ENCODE data around the gene OPN3.

Gene OPN3

DNA sequence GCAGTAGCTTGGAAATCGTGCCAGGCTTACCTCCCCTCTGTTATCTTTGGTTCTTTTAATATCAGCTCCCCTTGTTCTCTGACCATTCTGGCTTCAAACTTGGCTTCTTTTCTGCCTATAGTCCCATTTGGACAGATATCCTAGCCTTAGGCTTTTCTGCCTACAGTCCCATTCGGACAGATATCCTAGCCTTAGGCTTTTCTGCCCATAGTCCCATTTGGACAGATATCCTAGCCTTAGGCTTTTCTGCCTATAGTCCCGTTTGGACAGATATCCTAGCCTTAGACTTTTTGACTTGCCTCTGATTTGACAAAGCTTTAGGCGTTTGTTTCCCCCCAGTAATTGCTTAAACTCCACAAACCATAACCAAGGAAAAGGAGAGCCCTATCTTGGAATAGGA is 25.6 kb downstream of the OPN3 start:
- DNase-seq: no peak

DNA sequence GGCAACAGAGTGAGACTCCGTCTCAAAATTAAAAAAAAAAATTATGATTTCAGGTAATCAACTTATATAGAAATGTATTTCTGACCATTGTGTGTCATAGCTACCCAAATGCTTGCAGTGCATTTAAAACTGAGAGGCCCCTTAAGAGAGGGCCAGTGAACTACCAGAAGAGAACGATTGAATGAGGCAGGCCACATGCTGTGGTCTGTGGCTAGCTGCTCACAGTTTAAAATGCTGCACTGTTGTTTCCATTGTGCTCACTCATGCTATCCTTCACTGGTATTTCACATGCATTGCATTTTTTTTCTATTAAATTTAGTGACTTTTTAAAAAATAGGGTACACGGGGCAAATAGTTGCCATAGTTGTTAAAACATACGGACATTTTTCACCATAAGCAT is 26.0 kb downstream of the OPN3 start:
- no peak for DNase-seq

GRCh38 chr1:241612533-241613477 is 27.4 kb downstream of the OPN3 start:
- DNase-seq: no peak

DNA sequence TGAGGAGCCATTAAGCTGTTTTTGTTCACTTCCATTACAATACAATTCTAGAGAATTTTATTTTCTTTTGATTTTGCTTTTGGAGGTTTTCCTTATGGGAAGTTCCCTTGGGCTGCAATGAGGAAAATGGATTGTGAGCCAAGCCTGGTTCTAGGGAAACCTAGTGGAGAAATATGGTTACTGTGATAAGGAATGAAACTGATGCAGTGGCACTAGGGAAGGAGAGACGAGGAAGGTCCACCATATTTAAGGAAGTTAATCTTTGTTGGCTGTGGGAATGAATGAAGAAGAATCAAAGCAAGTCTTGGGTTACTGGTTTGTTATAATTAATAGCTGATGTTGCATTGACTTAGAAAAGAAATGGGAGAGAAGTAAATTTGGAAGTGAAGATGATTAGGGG is 28.4 kb downstream of the OPN3 start:
- no peak for DNase-seq

DNA sequence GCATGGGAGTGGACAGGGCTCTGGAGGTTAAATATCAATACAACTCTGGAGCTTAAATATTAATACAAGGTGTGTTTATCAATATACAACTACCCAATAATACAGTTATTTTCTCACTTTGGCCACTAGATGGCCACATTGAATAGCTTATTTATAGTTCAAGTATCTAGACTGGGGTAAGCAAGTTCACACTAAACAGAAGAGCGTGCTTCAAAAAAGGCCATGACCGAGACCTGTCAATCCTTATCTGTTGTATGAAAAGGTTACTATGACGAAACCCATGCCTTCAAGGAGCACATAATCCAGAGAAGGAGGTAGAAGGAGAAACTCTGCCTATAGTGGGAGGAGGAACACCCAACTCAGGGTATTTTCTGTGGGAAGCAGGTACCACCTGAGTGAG is 29.1 kb downstream of the OPN3 start:
- DNase-seq: peak; percentile 23

GRCh38 chr1:241610056-241610815 is 29.9 kb downstream of the OPN3 start:
- DNase-seq: no peak

DNA sequence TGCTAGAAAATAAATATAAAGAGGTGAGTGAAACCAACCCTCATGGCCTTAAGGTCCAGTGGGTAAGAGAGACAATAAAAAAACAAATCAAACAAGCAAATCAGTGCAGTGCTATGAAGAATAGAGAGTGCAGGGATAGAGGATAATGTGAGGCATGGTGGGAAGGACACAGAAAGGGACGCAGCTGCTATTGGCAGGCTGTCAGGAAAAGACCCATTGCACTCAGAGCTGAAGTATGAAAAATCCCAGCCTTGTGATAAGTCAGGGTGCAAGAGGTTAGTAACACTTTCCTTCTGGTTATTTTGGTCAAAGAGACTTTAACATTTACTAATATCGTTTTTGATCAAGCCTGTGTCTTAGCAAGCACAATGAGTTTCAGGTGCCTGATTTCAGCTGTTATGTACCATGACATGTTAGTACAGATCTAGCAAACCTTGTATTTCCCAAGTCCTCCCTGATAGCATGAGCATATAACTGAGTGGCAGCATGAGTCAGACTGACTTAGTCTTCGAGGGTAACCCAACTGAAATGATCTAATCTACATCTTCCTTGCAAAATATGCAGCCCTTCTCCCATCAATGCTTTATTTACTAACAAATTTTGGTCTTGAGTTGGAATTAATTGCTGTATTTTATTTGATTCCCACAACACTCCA is 31.7 kb downstream of the OPN3 start:
- no peak for DNase-seq

DNA sequence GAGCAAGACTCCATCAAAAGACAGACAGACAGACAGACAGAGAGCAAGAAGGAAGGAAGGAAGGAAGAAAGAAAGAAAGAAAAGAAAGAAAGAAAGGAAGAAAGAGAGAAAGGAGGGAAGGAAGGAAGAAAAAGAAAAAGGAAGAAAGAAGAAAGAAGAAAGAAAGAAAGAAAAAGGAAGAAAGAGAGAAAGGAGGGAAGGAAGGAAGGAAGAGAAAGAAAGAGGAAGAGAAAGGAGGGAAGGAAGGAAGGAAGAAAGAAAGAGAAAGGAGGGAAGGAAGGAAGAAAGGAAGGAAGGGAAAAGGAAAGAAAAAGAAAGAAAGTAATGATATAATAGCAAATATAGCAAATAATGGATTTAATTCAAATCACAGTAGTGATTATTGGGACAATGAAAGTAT is 32.7 kb downstream of the OPN3 start:
- no peak for DNase-seq

DNA sequence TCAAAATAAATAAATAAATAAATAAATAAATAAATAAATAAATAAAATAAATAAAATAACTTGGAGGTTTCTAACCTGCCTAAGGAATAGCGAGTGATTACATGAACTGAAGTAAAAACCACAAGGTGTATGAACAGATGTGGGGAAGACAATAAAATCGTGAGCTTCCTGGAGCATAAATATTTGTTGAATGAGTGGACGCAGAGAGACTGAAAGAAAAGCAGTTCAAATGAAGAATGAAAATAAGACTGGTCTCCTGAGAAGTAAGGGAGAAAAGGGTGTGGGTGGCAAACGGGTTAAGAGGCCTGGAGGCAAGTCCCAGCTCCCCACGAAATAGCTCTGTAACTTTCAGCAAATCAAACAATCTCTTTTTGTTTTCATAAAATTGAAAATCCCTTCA is 33.6 kb downstream of the OPN3 start:
- DNase-seq: no peak

DNA sequence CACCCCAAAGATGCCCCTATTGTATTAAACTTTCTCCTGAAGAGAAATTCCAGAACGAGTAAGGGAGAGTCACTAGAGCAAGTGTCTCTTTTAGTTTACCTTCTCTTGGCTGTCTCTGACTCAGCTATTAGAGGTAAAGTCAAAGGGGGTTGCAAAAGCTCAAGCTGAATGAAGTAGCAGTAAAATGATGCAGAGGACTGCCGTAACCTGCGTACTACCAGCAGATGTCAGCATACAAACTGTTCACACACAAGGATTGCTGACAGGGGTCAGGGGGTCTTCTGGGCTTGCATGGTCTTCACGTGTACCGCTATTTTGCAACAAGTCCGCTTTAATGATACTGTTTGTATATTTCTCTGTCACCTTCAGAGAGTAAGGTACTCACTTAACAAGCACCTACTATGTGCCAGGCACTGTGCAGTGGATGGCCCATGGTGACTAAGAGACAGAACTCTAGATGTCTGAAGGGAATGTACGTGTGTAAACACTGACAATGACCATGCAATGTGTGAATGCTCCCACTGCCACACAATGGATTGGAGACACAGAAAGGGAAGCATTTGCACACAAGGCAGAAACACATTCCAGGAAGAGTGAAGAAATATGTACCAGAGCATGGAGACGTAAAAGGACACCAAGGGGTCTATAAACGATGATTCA is 34.9 kb downstream of the OPN3 start:
- DNase-seq: no peak

GRCh38 chr1:241603731-241604245 is 36.4 kb downstream of the OPN3 start:
- DNase-seq: no peak

DNA sequence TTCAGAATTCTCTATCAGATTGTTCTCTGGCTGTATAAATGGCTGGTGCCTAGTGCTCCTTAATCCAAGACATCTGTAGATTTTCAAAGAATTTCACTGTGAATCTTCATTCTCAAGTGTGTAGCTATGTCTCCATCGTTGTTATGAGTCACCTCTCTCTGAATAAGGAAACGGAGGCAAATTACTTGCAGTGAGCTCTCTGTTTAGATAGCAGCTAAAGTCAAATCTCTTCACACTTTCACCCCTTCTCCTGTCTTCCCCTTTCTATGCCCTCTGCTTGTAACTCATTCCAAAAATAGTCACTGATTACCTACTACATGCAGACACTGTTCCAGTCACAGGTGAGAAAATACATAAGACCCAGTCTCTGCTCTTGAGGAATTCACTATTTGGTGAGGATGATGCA is 39.7 kb downstream of the OPN3 start:
- no peak for DNase-seq

- no peak for DNase-seq
These were observed 41.9 kb downstream of the OPN3 start for GRCh38 chr1:241598249-241598648.

DNA sequence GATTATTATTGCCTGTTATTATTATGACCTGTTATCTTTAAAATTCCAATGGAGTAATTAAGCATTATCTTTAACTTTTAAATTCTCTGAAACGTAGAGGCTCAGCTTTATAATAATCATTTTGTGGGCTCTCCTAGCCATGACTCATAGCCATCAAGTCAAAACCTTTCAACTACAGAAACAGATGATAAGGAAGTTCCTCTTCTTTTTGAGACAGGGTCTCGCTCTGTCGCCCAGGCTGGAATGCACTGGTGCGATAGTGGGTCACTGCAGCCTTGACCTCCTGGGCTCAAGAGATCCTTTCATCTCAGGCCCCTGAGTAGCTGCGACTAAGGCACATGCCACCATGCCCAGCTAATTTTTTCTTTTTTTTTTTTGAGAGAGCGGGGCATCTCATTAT is 43.5 kb downstream of the OPN3 start:
- DNase-seq: no peak

DNA sequence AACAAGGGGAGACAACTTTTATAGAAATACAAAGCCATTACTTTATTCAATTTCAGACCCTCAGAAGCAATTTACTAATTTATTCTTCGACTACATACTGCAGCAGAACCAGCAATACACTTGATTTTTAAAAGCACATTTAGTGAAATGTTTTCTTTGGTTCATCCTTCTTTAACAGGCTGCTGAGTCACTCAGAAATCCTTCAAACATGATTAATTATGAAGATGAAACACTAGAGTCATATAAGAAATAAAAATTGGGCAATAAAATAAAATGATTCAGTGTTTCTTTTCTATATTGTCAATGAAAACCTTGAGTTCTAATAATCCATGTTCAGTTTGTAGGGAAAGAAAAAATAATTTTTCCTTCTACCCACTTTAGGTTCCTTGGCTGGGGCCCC is 47.0 kb downstream of the OPN3 start:
- DNase-seq: no peak

DNA sequence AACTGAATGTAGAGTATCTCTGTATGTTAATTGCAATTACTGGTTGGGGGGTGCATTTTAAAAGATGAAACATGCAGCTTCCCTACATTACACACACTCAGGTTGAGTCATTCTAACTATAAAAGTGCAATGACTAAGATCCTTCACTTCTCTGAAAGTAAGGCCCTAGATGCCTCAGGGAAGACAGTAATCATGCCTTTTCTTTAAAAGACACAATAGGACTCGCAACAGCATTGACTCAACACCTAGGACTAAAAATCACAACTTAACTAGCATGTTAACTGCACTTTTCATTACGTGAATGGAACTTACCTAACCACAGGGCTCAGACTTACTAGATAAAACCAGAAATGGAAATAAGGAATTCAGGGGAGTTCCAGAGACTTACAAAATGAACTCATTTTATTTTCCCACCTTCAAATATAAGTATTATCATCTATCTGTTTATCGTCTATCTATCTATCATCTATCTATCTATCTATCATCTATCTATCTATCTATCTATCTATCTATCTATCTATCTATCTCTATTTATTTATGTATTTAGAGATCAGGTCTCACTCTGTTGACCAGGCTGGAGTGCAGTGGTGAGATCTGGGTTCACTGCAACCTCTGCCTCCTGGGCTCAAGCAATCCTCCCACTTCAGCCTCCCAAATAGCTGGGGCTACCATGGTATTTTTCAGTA is 47.8 kb downstream of the OPN3 start:
- DNase-seq: no peak

- DNase-seq: no peak
These were observed 48.4 kb downstream of the OPN3 start for GRCh38 chr1:241591736-241592135.

GRCh38 chr1:241591317-241591716 is 48.9 kb downstream of the OPN3 start:
- DNase-seq: no peak

DNA sequence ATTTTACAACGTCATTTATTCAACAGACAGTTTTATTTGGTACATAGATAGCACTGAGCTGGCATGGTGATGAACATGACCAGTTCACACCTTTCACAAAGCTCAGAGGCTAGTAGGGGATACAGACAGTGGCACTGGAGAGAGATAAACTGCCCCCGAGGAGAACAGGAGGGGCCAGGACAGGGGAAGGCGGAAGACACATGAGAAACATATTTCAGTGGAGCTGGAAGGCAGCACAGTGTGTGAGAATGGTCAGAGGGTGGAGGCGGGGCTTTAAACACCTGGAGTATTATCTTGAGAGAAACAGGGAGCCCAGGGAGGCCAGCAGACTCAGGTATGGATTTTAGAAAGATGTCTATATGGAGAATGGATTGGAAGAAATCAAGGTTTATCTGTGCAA is 49.5 kb downstream of the OPN3 start:
- no peak for DNase-seq

DNA sequence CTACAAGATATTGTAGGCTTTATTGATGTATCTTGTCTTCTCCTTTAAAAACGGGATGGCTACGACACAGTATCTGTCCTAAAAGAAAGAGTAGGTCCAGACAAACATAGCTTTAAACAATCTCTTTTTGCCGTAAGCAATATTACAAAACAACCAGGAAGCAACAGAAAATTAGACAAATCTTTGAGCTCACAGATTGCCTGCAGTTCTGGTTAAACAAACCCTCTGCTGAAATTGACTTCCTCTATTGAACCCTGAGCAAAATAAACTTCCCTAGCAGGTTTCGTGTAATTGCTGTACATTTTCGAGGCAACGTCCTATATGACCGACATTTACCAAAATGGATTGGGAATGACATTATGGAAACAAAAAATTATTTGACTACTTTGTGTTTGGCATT is 50.6 kb downstream of the OPN3 start:
- no peak for DNase-seq

GRCh38 chr1:241586905-241587512 is 53.2 kb downstream of the OPN3 start:
- no peak for DNase-seq

DNA sequence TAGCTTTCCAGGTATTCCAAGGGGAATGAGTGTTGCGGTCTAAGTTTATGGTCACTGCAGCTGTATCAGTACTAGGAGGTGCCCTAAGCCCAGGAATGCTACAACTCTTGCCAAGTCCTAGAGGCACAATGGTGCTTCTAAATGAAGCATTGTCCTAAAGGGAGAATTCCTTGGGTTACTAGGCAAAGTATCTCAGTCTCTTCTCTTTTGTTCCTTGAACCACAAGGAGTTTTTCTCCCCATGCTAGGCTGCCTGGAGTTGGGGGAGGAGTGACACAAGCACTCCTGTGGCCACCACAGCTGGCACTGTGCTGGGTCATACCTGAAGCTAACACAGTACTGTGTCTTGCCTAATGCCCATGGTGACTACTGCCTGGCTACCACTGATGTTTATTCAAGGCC is 57.2 kb downstream of the OPN3 start:
- no peak for DNase-seq
